GM12878 (cell line): ENCODE data around the gene SFSWAP. TPM values are rescaled to one million over a fixed set of nuclear protein-coding genes. Genes with fewer than 3 reads are reported as not detected.

Source experiments
- ATAC-seq: fragments of 200-7000 bp; cut with Tn5 transposase; 3 replicates; pipeline ENCODE4 v1.9.1; 2020; ENCODE audit warnings: mild to moderate bottlenecking, moderate library complexity
- BruUV-seq: library from RNA; stranded (reverse); fragments of 400-500 nt; replicated peaks from 2 replicates; lab custom pipeline; 2021; lab: Mats Ljungman, UMichigan
- CTCF ChIA-PET: fragments of 300-600 bp; sonication (Branson Sonifier 250); formaldehyde crosslinking; extraction: SDS; loops from one replicate; lab custom pipeline; 2021; ENCODE audit warnings: inconsistent platforms; lab: Yijun Ruan, JAX
- POLR2A ChIA-PET: fragments of 350-600 bp; formaldehyde crosslinking; extraction: SDS; loops from one replicate; lab custom pipeline; 2021; ENCODE audit warnings: inconsistent platforms; lab: Charles Lee
- RAD21 ChIA-PET: fragments of 300-600 bp; sonication (Branson Sonifier 250); formaldehyde crosslinking; loops from one replicate; lab custom pipeline; 2023; ENCODE audit warnings: antibody characterized with exemption; ENCODE audit not compliant: unreplicated experiment; lab: Charles Lee
- SMC1A ChIA-PET: fragments of 300-600 bp; sonication (Branson Sonifier 250); formaldehyde crosslinking; loops from one replicate; lab custom pipeline; 2023; ENCODE audit not compliant: unreplicated experiment, uncharacterized antibody; lab: Charles Lee
- DNase-seq: peaks from one replicate; pipeline ENCODE4 v3.0.0-alpha.2; 2011; ENCODE audit warnings: low read depth, low spot score
- FAIRE-seq: peaks from 3 replicates; lab custom pipeline; 2011; peaks lifted over from hg19 to GRCh38; lab: Jason Lieb, UNC
- H2AFZ ChIP-seq: 2 replicates; pipeline ENCODE4 v1.6.0; 2011; ENCODE audit warnings: low read depth, low read length, control low read depth; ENCODE audit not compliant: control insufficient read depth
- H3K27ac ChIP-seq: 2 replicates; pipeline ENCODE4 v1.5.1; 2011; ENCODE audit warnings: control low read depth; ENCODE audit not compliant: control insufficient read depth, insufficient read depth
- H3K27me3 ChIP-seq, 2 experiments: replicated peaks in 1 of 2; 2 replicates each; pipeline versions ENCODE4 v1.6.0 to v1.6.1; 2011; ENCODE audit warnings: low read length in 1 of 2; ENCODE audit not compliant: control insufficient read depth in 2 of 2, insufficient read depth in 2 of 2
- H3K36me3 ChIP-seq, 2 experiments: 2 replicates each; pipeline ENCODE4 v1.5.1; 2011; ENCODE audit warnings: low read length in 1 of 2; ENCODE audit not compliant: control insufficient read depth in 2 of 2, insufficient read depth in 2 of 2
- H3K4me1 ChIP-seq: 2 replicates; pipeline ENCODE4 v1.6.1; 2011; ENCODE audit warnings: mild to moderate bottlenecking, low read length, moderate library complexity, mixed read lengths; ENCODE audit not compliant: control insufficient read depth, insufficient read depth
- H3K4me2 ChIP-seq: 2 replicates; pipeline ENCODE4 v1.6.0; 2011; ENCODE audit warnings: control low read depth; ENCODE audit not compliant: control insufficient read depth, insufficient read depth
- H3K4me3 ChIP-seq: fragments of 200-600 bp; sonication (generic); 2 replicates; pipeline ENCODE4 v1.5.1; 2016
- H3K79me2 ChIP-seq: 2 replicates; pipeline ENCODE4 v1.6.0; 2011; ENCODE audit warnings: low read length; ENCODE audit not compliant: control insufficient read depth, insufficient read depth
- H3K9ac ChIP-seq: 2 replicates; pipeline ENCODE4 v1.8.0; 2011; ENCODE audit warnings: low read length, control low read depth, mixed read lengths; ENCODE audit not compliant: control insufficient read depth, insufficient read depth
- H3K9me3 ChIP-seq: replicated peaks from 3 replicates; pipeline ENCODE4 v1.5.1; 2011; ENCODE audit warnings: mild to moderate bottlenecking, low read length; ENCODE audit not compliant: control insufficient read depth, insufficient read depth
- H4K20me1 ChIP-seq: 2 replicates; pipeline ENCODE4 v1.6.0; 2011; ENCODE audit not compliant: control insufficient read depth, insufficient read depth
- CHD4 ChIP-seq: fragments of 200-600 bp; sonication (generic); IDR thresholded peaks from 2 replicates; pipeline ENCODE4 v1.6.1; 2016; ENCODE audit warnings: mild to moderate bottlenecking
- HDGF ChIP-seq: fragments of 450-650 bp; IDR thresholded peaks from 2 replicates; pipeline ENCODE4 v1.6.1; 2016; ENCODE audit warnings: antibody characterized with exemption
- KLF5 ChIP-seq: fragments of 450-650 bp; IDR thresholded peaks from 2 replicates; pipeline ENCODE4 v1.6.1; 2014; ENCODE audit warnings: mild to moderate bottlenecking; ENCODE audit not compliant: partially characterized antibody
- MEF2A ChIP-seq: IDR thresholded peaks from 2 replicates; pipeline ENCODE4 v1.6.1; 2011; ENCODE audit warnings: low read depth, mild to moderate bottlenecking, low read length, moderate library complexity; ENCODE audit not compliant: insufficient read depth
- POLR2A ChIP-seq: IDR thresholded peaks from 2 replicates; pipeline ENCODE4 v1.6.1; 2011; ENCODE audit warnings: low read depth, mild to moderate bottlenecking, low read length
- POLR2AphosphoS5 ChIP-seq: IDR thresholded peaks from 2 replicates; pipeline ENCODE4 v1.6.1; 2011; ENCODE audit warnings: mild to moderate bottlenecking, low read length, inconsistent platforms
- RBBP5 ChIP-seq: fragments of 200-600 bp; sonication (generic); conservative IDR thresholded peaks from 2 replicates; pipeline ENCODE4 v1.6.1; 2016
- SMC3 ChIP-seq: IDR thresholded peaks from 2 replicates; pipeline ENCODE4 v1.6.1; 2011; ENCODE audit warnings: low read length, improper control_type of control experiment, borderline replicate concordance
- TARDBP ChIP-seq: IDR thresholded peaks from 2 replicates; pipeline ENCODE4 v1.6.1; 2016; ENCODE audit warnings: borderline replicate concordance
- TCF12 ChIP-seq: IDR thresholded peaks from 2 replicates; pipeline ENCODE4 v1.6.1; 2011; ENCODE audit warnings: low read depth, mild to moderate bottlenecking, low read length
- whole genome bisulfite sequencing: methylation state at CpG from one replicate; pipeline ENCODE4 v1.1.6; 2016; ENCODE audit warnings: low lambda C conversion rate; ENCODE audit not compliant: insufficient replicate concordance, insufficient coverage; ENCODE audit errors: missing lambda C conversion rate; 5-methylcytosine and 5-hydroxymethylcytosine counted together
- in situ Hi-C: fragments of 300-500 bp; cut with MboI; formaldehyde crosslinking; loops from 9 replicates; pipeline ENCODE4 v1.14.3; 2018; ENCODE audit warnings: mixed read lengths
- intact Hi-C: fragments of 100-400 bp; cut with micrococcal nuclease; formaldehyde crosslinking; loops from one replicate; pipeline ENCODE4 v1.14.2; 2022; ENCODE audit not compliant: unreplicated experiment
- polyA plus RNA-seq, 11 experiments: library from polyadenylated mRNA; depleted of rRNA in 4 of 11; unstranded in 6 of 11; stranded (reverse) in 5 of 11; fragments of >200 nt; fragmentation: Nextera tagmentation in 4 of 11; fragmentation: Illumina TruSeq in 1 of 11; extraction: Ambion mirVana in 4 of 11; extraction: Trizol in 1 of 11; gene quantifications; 1 replicate in 1 of 11; 2 replicates in 10 of 11; pipeline versions ENCODE4 v1.2.1 to v1.2.3, GENCODE V29; 2011 to 2016; ENCODE audit warnings: inconsistent platforms in 2 of 11, missing spikeins in 2 of 11, low read depth in 1 of 11
- total RNA-seq, 4 experiments: library from RNA; depleted of rRNA in 3 of 4; stranded (reverse); fragments of >200 nt in 3 of 4; fragmentation: Illumina TruSeq in 1 of 4; extraction: Trizol in 1 of 4; gene quantifications; 2 replicates each; pipeline versions ENCODE4 v1.2.1 to v1.2.3, GENCODE V29; 2013 to 2021
- TF ChIP-seq, protein P1 (sequence below): IDR thresholded peaks from 2 replicates; pipeline ENCODE4 v1.6.1; 2012; ENCODE audit warnings: low read depth, low read length, improper control_type of control experiment

The SFSWAP gene
- total and polyA plus RNA-seq, 10 of the 15 experiments (the other 5 are each of a cell fraction or from before 2014, with no cell fraction given): 1.8 to 48.6 (median 25.0) TPM

DNA sequence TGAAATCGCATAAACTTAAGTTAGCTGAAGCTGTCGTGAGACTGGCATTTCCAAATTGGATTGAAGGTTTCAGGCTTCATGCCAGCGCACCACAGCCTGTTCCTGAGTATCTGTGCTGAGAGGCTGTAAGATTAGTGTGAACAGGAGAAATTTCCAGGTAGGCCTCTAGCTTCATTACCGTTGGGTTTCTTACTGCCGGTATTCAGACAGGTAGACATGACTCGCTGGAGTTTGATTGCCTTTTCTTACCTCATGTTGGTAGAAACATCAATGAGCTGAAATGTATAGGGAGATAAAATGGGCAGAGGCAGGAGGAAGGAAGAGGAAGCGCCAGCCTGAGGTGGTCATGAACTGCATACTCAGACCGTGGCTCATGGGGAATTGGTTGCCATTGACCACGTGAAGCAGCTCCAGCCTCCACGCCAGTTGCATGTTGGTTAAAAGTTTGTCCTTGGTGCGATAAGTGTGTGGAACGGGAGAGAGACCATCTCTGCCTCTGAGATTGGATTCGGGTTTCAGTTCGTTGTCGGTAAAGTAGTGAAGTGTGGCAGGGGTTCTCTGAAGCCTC is 75.0 kb downstream of the SFSWAP start:
- Histone ChIP-seq H3K9ac (no peak overlapping the region), H2AFZ (no peak overlapping the region), H3K79me2 (no peaks in the 10 kb centered on the region), H3K4me2 (no peak overlapping the region), H3K9me3 (no peaks in the 10 kb centered on the region), H3K27me3 (no peaks in the 10 kb centered on the region), H3K27ac (no peak overlapping the region), H3K4me1 (peaks cover 3% of the 10 kb centered on the region; the same call in 1 of the 2 replicates), H4K20me1 (no peaks in the 10 kb centered on the region), H3K4me3 (no peak overlapping the region), H3K36me3 (peaks cover 15 to 16% of the 10 kb centered on the region in 2 experiments)
- BruUV-seq: no TSS peak
- intact Hi-C loops: no loop called here
- ATAC-seq (no peak), DNase-seq (no peak), FAIRE-seq (no peak)
- RAD21 ChIA-PET: no interaction called here
- in situ Hi-C loops: no loop called here
- SMC1A ChIA-PET: interaction anchor here (2.3 kb wide), 1 partner anchor 10 kb away, joined by 6 read pairs; no protein-coding TSS in a partner anchor
- CTCF ChIA-PET: interaction anchor here (1.2 kb wide), 1 partner anchor 11 kb away, joined by 4 read pairs; no protein-coding TSS in a partner anchor
- POLR2A ChIA-PET: no interaction called here
- TF ChIP-seq TCF12 (no peak), POLR2A (no peak; the same call in 1 of the 2 replicates), RBBP5 (no peak), TARDBP (no peak), CHD4 (no peak), HDGF (no peak), KLF5 (no peak), POLR2AphosphoS5 (no peak), MEF2A (no peak), SMC3 (no peak)
- TF ChIP-seq, protein P1, sequence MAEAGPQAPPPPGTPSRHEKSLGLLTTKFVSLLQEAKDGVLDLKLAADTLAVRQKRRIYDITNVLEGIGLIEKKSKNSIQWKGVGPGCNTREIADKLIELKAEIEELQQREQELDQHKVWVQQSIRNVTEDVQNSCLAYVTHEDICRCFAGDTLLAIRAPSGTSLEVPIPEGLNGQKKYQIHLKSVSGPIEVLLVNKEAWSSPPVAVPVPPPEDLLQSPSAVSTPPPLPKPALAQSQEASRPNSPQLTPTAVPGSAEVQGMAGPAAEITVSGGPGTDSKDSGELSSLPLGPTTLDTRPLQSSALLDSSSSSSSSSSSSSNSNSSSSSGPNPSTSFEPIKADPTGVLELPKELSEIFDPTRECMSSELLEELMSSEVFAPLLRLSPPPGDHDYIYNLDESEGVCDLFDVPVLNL: no peak
- WGBS: 95% methylated on average over 15 of the region's 15 CpGs
